ENCODE data around the gene FRMD4B.
"Not testable (repeated sequence)": the region's sequence is repeated elsewhere in the genome, so short reads cannot be mapped to it uniquely, and the experiment has no call there.

DNA sequence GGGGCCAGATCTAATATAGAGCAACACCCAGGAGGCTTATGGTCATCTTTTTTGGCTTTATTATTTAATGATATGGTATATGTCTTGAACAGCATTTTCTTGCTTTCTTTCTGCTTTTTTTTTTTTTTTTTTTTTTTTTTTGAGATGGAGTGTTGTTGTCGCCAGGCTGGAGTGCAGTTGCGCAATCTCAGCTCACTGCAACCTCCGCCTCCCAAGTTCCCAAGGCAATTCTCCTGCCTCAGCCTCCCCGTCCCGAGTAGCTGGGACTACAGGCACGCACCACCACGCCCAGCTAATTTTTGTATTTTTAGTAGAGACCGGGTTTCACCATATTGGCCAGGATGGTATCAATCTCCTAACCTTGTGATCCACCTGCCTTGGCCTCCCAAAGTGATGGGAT, 108.5 kb downstream of the FRMD4B start:
- TF ChIP-seq, protein P1, sequence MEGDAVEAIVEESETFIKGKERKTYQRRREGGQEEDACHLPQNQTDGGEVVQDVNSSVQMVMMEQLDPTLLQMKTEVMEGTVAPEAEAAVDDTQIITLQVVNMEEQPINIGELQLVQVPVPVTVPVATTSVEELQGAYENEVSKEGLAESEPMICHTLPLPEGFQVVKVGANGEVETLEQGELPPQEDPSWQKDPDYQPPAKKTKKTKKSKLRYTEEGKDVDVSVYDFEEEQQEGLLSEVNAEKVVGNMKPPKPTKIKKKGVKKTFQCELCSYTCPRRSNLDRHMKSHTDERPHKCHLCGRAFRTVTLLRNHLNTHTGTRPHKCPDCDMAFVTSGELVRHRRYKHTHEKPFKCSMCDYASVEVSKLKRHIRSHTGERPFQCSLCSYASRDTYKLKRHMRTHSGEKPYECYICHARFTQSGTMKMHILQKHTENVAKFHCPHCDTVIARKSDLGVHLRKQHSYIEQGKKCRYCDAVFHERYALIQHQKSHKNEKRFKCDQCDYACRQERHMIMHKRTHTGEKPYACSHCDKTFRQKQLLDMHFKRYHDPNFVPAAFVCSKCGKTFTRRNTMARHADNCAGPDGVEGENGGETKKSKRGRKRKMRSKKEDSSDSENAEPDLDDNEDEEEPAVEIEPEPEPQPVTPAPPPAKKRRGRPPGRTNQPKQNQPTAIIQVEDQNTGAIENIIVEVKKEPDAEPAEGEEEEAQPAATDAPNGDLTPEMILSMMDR (IDR thresholded peaks at IDR 0.05), result not testable (repeated sequence)
- TF ChIP-seq POLR2A (IDR thresholded peaks at IDR 0.05), result not testable (repeated sequence)

Data from lower leg skin (tissue), 3 donors.